Measurements from ENCODE around the gene GLG1.
"Not testable (repeated sequence)": the region's sequence is repeated elsewhere in the genome, so short reads cannot be mapped to it uniquely, and the experiment has no call there.

GRCh38 chr16:74398212-74398895 is 208.6 kb downstream of the GLG1 start:
- TF ChIP-seq CTCF (conservative IDR thresholded peaks at IDR 0.05); ZFX (IDR thresholded peaks at IDR 0.05): not testable (repeated sequence)
